ENCODE results near the gene LRCOL1.

LRCOL1 gene

DNA sequence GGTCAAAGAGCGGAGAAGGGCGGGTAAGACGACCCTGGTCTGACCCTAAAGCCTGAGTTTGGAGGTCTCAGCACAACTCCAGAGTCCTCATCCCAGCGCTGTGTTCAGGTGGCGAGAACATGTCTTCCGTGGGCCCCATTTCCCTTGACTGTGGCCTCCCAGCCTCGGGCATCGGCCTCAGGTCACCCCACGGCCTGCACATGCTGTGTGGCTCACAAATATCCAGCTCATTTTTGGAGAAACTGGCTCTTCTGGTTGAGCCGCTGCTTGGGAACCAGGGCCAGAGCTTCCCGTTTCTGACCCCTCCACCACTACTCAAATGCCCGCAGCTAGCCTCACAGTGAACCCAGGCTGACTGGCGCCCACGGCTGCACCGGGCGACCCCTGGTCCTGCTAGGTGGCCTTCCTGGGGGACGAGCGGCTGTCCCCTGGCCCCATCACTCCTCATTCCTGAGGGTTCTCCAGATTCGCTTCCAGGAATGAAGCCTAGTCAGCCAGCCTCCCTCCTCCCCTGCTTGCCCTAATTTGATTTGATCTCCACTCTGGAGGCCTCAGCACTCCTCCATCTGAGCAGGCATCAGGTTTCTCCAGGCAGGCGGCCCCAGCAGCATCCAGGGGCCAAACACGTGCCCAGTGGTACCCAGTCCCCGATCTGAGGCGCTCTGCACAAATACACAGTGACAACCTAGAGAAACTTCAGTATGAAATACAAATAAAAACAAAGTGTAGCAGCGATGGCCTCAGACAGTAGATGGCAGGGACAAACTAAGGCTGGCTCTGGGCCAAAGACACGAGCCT is 12.9 kb upstream of the LRCOL1 start:
- H3K4me2 ChIP-seq = no peak overlapping the region
- H3K36me3 ChIP-seq = peaks cover 25 to 58% (median 54%) of the 10 kb centered on the region in 11 experiments
- H3K9ac ChIP-seq = 0 out of 22 replicates have a peak overlapping the region, but pooled peaks of 1 of the 11 experiments have one; percentile 6
- H3K27me3 ChIP-seq = peaks cover 26 to 33% (median 30%) of the 10 kb centered on the region in 11 experiments
- H3K4me1 ChIP-seq = peaks cover 0 to 7% (median 0%) of the 10 kb centered on the region in 10 experiments; a peak in 1 of 20 replicates
- no peak overlapping the region for H3K4me3 ChIP-seq
- H3K27ac ChIP-seq = no peak overlapping the region
- TF ChIP-seq Cebpa-rat (IDR thresholded peaks at IDR 0.05) = no peak
- H3K9me3 ChIP-seq (replicated peaks in 1 of 11) = peaks cover 2 to 5% (median 5%) of the 10 kb centered on the region in 11 experiments; a peak in 21 of 22 replicates
- peaks cover 0 to 66% (median 44%) of the 10 kb centered on the region in 11 experiments; a peak in 15 of 22 replicates for H4K20me1 ChIP-seq

DNA sequence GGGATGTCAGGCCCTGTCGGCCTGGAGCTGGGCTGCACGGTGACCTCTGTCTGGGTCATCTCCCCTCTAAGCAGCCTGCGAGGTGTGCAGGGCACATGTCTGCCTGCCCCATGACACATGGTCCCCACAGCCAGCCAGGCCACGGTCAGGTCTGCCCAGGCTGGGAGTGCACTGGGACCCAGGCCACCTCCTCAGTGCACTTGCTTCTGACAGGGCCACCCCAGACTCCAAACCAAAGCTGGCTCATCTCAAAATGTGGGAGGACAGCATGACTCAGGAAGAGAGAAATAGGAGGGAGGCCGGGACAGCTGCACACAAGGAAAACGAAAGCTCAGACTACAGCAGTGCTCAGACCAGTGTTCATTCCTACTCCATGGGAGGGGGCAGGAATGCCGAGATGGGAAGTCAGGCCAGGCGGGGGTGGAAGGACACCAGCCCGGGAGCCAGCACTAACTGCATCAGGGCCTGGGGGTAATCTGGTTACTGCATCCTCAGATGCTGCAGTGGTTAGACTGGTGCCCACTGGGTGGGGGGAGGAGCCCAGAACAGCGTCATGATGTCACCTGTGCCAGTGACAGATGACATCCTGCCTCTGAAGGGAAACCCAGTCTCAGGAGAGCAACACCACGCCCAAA is 12.2 kb upstream of the LRCOL1 start:
- Histone ChIP-seq H3K9me3 (replicated peaks in 1 of 11) (peaks cover 9 to 13% (median 12%) of the 10 kb centered on the region in 11 experiments), H3K4me1 (peaks cover 0 to 7% (median 0%) of the 10 kb centered on the region in 10 experiments; a peak in 1 of 20 replicates), H3K36me3 (peaks cover 25 to 51% (median 47%) of the 10 kb centered on the region in 11 experiments), H3K4me3 (no peak overlapping the region), H3K9ac (no peak overlapping the region), H3K4me2 (no peak overlapping the region), H3K27me3 (peaks cover 33 to 40% (median 37%) of the 10 kb centered on the region in 11 experiments), H4K20me1 (peaks cover 0 to 66% (median 44%) of the 10 kb centered on the region in 11 experiments; a peak in 15 of 22 replicates), H3K27ac (no peak overlapping the region)
- TF ChIP-seq Cebpa-rat (IDR thresholded peaks at IDR 0.05) = no peak

DNA sequence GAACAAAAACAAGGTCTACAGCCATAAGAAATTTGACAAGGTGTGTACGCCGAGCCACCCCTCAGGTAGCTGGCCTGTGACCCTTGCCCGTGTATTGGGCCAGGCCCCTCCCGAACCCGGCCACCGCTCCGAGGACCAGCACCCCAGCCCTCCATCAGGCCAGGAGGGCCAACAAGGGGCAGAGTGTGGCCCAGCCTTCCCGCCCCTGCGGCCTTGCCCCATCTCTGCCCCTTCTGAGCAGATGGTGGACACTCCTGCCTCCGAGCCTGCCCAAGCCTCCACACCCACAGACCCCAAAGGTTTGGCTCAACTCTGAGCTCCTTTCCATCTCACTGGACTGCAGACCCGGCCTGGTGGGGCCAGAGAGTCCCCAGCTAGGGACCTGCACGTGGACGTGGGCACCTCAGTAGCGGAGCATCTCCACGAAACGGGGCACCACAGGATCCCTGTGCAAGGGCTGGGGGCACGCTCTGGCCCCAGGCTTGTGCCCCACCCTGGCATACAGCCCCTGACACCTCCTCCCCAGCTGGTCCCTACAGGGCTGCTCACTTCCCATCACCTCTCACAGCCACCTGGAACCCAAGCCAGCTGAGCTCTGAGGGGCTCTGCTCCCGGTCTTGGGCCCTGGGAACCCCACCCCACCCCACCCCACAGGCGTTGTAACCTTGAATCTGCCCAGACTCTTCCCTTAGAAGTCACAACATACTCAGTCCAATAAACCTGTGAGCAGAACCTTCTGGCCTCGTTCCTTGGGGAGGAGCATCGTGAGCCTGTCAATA is 11.5 kb upstream of the LRCOL1 start:
- peaks cover 0 to 63% (median 44%) of the 10 kb centered on the region in 11 experiments; a peak in 15 of 22 replicates for H4K20me1 ChIP-seq
- peaks cover 16 to 20% (median 19%) of the 10 kb centered on the region in 11 experiments for H3K9me3 ChIP-seq (replicated peaks in 1 of 11)
- H3K36me3 ChIP-seq = peaks cover 25 to 45% (median 40%) of the 10 kb centered on the region in 11 experiments
- peaks cover 0 to 7% (median 0%) of the 10 kb centered on the region in 10 experiments; a peak in 1 of 20 replicates for H3K4me1 ChIP-seq
- H3K9ac ChIP-seq = no peak overlapping the region
- no peak overlapping the region for H3K4me2 ChIP-seq
- H3K27me3 ChIP-seq = peaks cover 40 to 47% (median 44%) of the 10 kb centered on the region in 11 experiments
- no peak overlapping the region for H3K4me3 ChIP-seq
- TF ChIP-seq Cebpa-rat (IDR thresholded peaks at IDR 0.05) = no peak
- no peak overlapping the region for H3K27ac ChIP-seq

DNA sequence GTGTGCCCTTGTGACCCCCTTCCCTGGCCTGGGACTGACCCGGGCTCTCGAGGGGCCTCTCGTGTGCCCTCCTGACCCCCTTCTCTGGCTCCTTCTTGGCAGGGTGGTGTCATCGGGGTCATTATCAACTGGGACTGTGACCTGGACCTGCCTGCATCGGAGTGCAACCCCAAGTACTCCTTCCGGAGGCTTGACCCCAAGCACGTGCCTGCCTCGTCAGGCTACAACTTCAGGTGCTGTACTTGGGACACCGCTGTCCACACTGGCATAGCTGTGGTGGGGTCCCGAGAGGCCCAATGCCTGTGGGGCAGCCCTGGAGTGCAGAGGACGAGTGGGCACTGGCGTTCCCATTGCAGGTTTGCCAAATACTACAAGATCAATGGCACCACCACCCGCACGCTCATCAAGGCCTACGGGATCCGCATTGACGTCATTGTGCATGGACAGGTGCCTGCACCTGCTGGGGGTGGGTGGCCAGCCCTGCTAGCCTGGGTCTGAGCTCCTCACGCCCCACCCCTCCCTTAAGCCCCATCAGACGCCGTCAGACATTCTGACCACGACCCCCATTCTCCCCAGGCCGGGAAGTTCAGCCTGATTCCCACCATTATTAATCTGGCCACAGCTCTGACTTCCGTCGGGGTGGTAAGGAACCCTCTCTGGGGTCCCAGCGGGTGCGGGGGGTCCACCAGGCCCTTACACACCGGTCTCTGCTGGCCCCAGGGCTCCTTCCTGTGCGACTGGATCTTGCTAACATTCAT is 10.7 kb upstream of the LRCOL1 start:
- Histone ChIP-seq H3K36me3 (peaks cover 23 to 37% (median 33%) of the 10 kb centered on the region in 11 experiments), H3K4me1 (peaks cover 0 to 7% (median 0%) of the 10 kb centered on the region in 10 experiments; a peak in 1 of 20 replicates), H3K4me3 (no peak overlapping the region), H3K4me2 (no peak overlapping the region), H3K27me3 (peaks cover 47 to 55% (median 52%) of the 10 kb centered on the region in 11 experiments), H3K9me3 (replicated peaks in 1 of 11) (peaks cover 24 to 27% (median 27%) of the 10 kb centered on the region in 11 experiments), H3K9ac (no peak overlapping the region), H4K20me1 (peaks cover 0 to 59% (median 40%) of the 10 kb centered on the region in 11 experiments; a peak in 15 of 22 replicates), H3K27ac (no peak overlapping the region)
- no peak for TF ChIP-seq Cebpa-rat (IDR thresholded peaks at IDR 0.05)

DNA sequence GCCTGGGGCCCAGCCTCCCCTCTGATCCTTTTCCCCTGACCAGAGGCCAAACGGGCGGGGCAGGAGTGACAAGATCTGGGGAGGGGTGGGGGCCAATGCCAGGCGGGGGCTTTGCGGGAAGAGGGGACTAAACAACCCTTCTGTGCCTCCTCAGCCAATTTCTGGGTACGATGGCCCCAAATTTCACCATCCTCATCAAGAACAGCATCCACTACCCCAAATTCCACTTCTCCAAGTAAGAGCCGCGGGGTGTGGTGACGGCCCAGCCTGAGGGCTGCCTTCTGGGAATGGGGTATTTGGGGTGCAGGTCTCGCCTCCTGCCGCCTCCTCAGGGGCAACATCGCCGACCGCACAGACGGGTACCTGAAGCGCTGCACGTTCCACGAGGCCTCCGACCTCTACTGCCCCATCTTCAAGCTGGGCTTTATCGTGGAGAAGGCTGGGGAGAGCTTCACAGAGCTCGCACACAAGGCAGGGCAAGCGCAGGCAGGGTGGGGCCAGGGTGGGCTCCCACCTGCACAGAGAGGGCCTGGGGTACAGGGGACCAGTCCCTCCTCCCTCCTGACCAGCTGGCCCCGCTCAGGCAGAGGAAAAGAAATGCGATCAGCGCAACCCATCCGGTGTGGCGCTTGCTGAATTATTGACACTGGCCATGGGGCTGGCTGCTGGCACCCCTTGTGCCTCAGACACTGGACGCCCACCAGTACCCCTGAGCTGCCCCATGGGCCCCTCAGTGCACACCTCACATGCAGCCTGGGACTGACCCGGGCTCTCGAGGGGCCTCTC is 9.9 kb upstream of the LRCOL1 start:
- TF ChIP-seq Cebpa-rat (IDR thresholded peaks at IDR 0.05) = no peak
- no peak overlapping the region for H3K9ac ChIP-seq
- H3K4me1 ChIP-seq = peaks cover 0 to 7% (median 0%) of the 10 kb centered on the region in 10 experiments; a peak in 2 of 20 replicates
- H4K20me1 ChIP-seq = peaks cover 0 to 52% (median 35%) of the 10 kb centered on the region in 11 experiments; a peak in 15 of 22 replicates
- H3K4me3 ChIP-seq = no peak overlapping the region
- H3K27ac ChIP-seq = no peak overlapping the region
- H3K4me2 ChIP-seq = no peak overlapping the region
- peaks cover 31 to 35% (median 34%) of the 10 kb centered on the region in 11 experiments for H3K9me3 ChIP-seq (replicated peaks in 1 of 11)
- peaks cover 48 to 63% (median 59%) of the 10 kb centered on the region in 11 experiments for H3K27me3 ChIP-seq
- H3K36me3 ChIP-seq = peaks cover 16 to 29% (median 26%) of the 10 kb centered on the region in 11 experiments

DNA sequence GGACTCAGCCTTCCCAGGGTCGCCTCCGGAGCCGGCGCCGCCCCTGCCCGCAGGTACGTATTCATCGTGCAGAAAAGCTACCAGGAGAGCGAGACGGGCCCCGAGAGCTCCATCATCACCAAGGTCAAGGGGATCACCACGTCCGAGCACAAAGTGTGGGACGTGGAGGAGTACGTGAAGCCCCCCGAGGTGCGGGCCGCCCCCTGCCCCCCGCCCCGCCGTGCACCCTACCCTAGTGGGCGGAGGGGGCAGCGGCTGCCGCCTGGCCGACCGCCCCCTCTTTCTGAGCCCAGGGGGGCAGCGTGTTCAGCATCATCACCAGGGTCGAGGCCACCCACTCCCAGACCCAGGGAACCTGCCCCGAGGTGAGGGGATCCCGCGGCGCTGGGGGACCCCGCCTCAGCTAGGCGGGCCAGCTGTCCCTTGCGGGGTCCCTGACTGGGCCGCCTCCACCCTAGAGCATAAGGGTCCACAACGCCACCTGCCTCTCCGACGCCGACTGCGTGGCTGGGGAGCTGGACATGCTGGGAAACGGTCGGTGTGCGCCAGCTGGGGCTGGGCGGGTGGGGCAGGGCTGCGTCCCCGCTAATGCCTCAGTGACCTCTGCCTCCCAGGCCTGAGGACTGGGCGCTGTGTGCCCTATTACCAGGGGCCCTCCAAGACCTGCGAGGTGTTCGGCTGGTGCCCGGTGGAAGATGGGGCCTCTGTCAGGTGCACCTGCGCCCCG is 9.2 kb upstream of the LRCOL1 start:
- Histone ChIP-seq H4K20me1 (peaks cover 0 to 44% (median 30%) of the 10 kb centered on the region in 11 experiments; a peak in 15 of 22 replicates), H3K4me2 (no peak overlapping the region), H3K27ac (no peak overlapping the region), H3K4me1 (peaks cover 0 to 10% (median 0%) of the 10 kb centered on the region in 10 experiments; a peak in 3 of 20 replicates), H3K9me3 (replicated peaks in 1 of 11) (peaks cover 32 to 37% (median 34%) of the 10 kb centered on the region in 11 experiments), H3K27me3 (peaks cover 48 to 65% (median 60%) of the 10 kb centered on the region in 11 experiments), H3K9ac (no peak overlapping the region), H3K4me3 (no peak overlapping the region), H3K36me3 (peaks cover 8 to 22% (median 18%) of the 10 kb centered on the region in 11 experiments)
- TF ChIP-seq Cebpa-rat (IDR thresholded peaks at IDR 0.05) = no peak

DNA sequence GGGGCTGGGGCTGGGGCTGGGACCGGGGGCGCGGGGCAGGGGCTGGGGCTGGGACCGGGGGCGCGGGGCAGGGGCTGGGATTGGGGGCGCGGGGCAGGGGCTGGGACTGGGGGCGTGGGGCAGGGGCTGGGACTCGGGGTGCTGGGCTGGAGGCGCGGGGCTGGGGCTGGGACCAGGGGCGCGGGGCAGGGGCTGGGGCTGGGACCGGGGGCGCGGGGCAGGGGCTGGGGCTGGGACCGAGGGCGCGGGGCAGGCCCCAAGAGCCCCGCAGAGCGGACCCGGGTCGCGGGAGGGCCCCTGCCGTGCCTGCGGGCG is 8.6 kb upstream of the LRCOL1 start:
- H3K9ac ChIP-seq = no peak overlapping the region
- peaks cover 32 to 37% (median 34%) of the 10 kb centered on the region in 11 experiments for H3K9me3 ChIP-seq (replicated peaks in 1 of 11)
- no peak overlapping the region for H3K4me2 ChIP-seq
- peaks cover 3 to 17% (median 13%) of the 10 kb centered on the region in 11 experiments; a peak in 19 of 22 replicates for H3K36me3 ChIP-seq
- H3K27me3 ChIP-seq = peaks cover 48 to 65% (median 60%) of the 10 kb centered on the region in 11 experiments
- H4K20me1 ChIP-seq = peaks cover 0 to 39% (median 29%) of the 10 kb centered on the region in 11 experiments; a peak in 15 of 22 replicates
- no peak overlapping the region for H3K4me3 ChIP-seq
- no peak overlapping the region for H3K27ac ChIP-seq
- no peak for TF ChIP-seq Cebpa-rat (IDR thresholded peaks at IDR 0.05)
- peaks cover 0 to 10% (median 2%) of the 10 kb centered on the region in 10 experiments; a peak in 3 of 20 replicates for H3K4me1 ChIP-seq
